Measurements from ENCODE around the gene ACYP2.

- TF ChIP-seq SUZ12 (IDR thresholded peaks at IDR 0.05; ENCODE audit: extremely low read depth, insufficient read depth, insufficient read length) (no peak), YY1 (IDR thresholded peaks at IDR 0.05; ENCODE audit: insufficient read depth, insufficient read length) (no peak), ZNF274 (IDR thresholded peaks at IDR 0.05; ENCODE audit: low read depth, low read length) (no peak)
Measured at GRCh38 chr2:54206596-54206995, 91.2 kb downstream of the ACYP2 start.

Data from NT2/D1 (cell line).